GM19397 (cell line): ENCODE measurements around the gene ACO2.
"Not testable (repeated sequence)": the region's sequence is repeated elsewhere in the genome, so short reads cannot be mapped to it uniquely, and the experiment has no call there.

Experiments used
- ATAC-seq: cut with Tn5 transposase; IDR thresholded peaks from one replicate; pipeline ENCODE4 v1.9.1; 2021; ENCODE audit warnings: mild to moderate bottlenecking, moderate library complexity; ENCODE audit not compliant: unreplicated experiment

Gene ACO2

GRCh38 chr22:41468381-41469217, at the start of gene ACO2, which contains the start of gene PHF5A:
TSS of gene ACO2 (plus strand) at chr22:41469117. CDS start at chr22:41469147, 30 bp downstream.
TSS of gene PHF5A (minus strand) at chr22:41468692. CDS start at chr22:41468653, 39 bp downstream.
- ATAC-seq, result peak; percentile 89

GRCh38 chr22:41425660-41426365, 43.1 kb upstream of the ACO2 start:
- no peak for ATAC-seq

- ATAC-seq, result no peak
These were observed 39.5 kb upstream of the ACO2 start for GRCh38 chr22:41429232-41429950.

GRCh38 chr22:41429951-41430332, 39.0 kb upstream of the ACO2 start:
- ATAC-seq, result no peak

- no peak for ATAC-seq
These were observed 37.3 kb upstream of the ACO2 start for GRCh38 chr22:41431656-41432055.

GRCh38 chr22:41433480-41433879, 35.4 kb upstream of the ACO2 start:
- ATAC-seq, result not testable (repeated sequence)

- ATAC-seq, result not testable (repeated sequence)
These were observed 34.4 kb upstream of the ACO2 start for GRCh38 chr22:41434361-41435003.

- no peak for ATAC-seq
These were observed 33.4 kb upstream of the ACO2 start for GRCh38 chr22:41435560-41435959.

- no peak for ATAC-seq
These were observed 32.4 kb upstream of the ACO2 start for GRCh38 chr22:41436322-41437113.

- ATAC-seq, result no peak
These were observed 31.7 kb upstream of the ACO2 start for GRCh38 chr22:41437198-41437597.

GRCh38 chr22:41440511-41440910, 28.4 kb upstream of the ACO2 start:
- not testable (repeated sequence) for ATAC-seq

- no peak for ATAC-seq
These were observed 26.6 kb upstream of the ACO2 start for GRCh38 chr22:41442240-41442792.

GRCh38 chr22:41444360-41445128, 24.4 kb upstream of the ACO2 start:
- ATAC-seq, result peak; percentile 44

GRCh38 chr22:41445129-41446056, 23.5 kb upstream of the ACO2 start:
- ATAC-seq, result no peak

- ATAC-seq, result no peak
These were observed 22.8 kb upstream of the ACO2 start for GRCh38 chr22:41446057-41446501.

- ATAC-seq, result peak; percentile 40
These were observed 22.1 kb upstream of the ACO2 start, which contains the start of gene TOB2 for GRCh38 chr22:41446639-41447434. TSS of gene TOB2 (minus strand) at chr22:41446801. CDS start at chr22:41437345, 9,456 bp downstream.
